Left lung (tissue), 10 donors: ENCODE results near the gene PTPRO. TPM values are rescaled to one million over a fixed set of nuclear protein-coding genes. Genes with fewer than 3 reads are reported as not detected.

Experiments used
- ATAC-seq: fragments of 200-7000 bp; cut with Tn5 transposase; one replicate; pipeline ENCODE4 v1.9.1; 2020; ENCODE audit warnings: moderate library complexity
- DNase-seq, 4 donors: peaks; one replicate each; pipeline ENCODE4 v3.0.0-alpha.2; 2013 to 2020
- H3K27ac ChIP-seq, 2 donors: fragments of 200-600 bp; sonication (generic) in 1 of 2; one replicate each; pipeline versions ENCODE4 v1.5.0 to v1.8.0; 2020 to 2021
- H3K27me3 ChIP-seq, 2 donors: fragments of 200-600 bp; sonication (generic) in 1 of 2; one replicate each; pipeline versions ENCODE4 v1.5.0 to v1.8.0; 2020 to 2021
- H3K36me3 ChIP-seq, 2 donors: fragments of 200-600 bp; sonication (generic) in 1 of 2; one replicate each; pipeline versions ENCODE4 v1.5.0 to v1.8.0; 2020 to 2021
- H3K4me1 ChIP-seq, 2 donors: fragments of 200-600 bp; one replicate each; pipeline ENCODE4 v1.8.0; 2021
- H3K4me3 ChIP-seq, 2 donors: fragments of 200-600 bp; sonication (generic) in 1 of 2; one replicate each; pipeline versions ENCODE4 v1.5.0 to v1.8.0; 2020 to 2021; ENCODE audit warnings: mild to moderate bottlenecking in 1 of 2
- H3K9me3 ChIP-seq, 2 donors: fragments of 200-600 bp; sonication (generic) in 1 of 2; one replicate each; pipeline versions ENCODE4 v1.5.0 to v1.8.0; 2020 to 2021
- intact Hi-C, 2 donors: fragments of 100-400 bp; cut with DNase I; formaldehyde crosslinking; loops; one replicate each; pipeline versions ENCODE4 v1.11.2 to v1.14.2; 2022
- polyA plus RNA-seq, 6 donors: library from polyadenylated mRNA; unstranded; fragments of 120-200 nt; gene quantifications; one replicate each; pipeline ENCODE4 v1.2.1, GENCODE V29; 2013; ENCODE audit not compliant: insufficient read length in 6 of 6
- total RNA-seq, 2 donors: library from RNA; stranded (reverse); fragmentation: NEBNext Ultra II Directional; extraction: Animal tissue kit (Norgen Biotek cat#: 25700); gene quantifications; one replicate each; pipeline ENCODE4 v1.2.1, GENCODE V29; 2021
- TF ChIP-seq, protein P1 (sequence below), 2 donors: fragments of 200-600 bp; sonication (generic) in 1 of 2; IDR thresholded peaks; one replicate each; pipeline versions ENCODE4 v1.5.0 to v1.8.0; 2021; ENCODE audit warnings: antibody characterized with exemption in 2 of 2
- donor health status: DM: no; HTN: yes; CAD: no.
- donor health status: DM: no; HTN: no; CAD: no.

Gene PTPRO
- total and polyA plus RNA-seq, 8 donors: 1.1 to 11.9 (median 1.7) TPM

DNA sequence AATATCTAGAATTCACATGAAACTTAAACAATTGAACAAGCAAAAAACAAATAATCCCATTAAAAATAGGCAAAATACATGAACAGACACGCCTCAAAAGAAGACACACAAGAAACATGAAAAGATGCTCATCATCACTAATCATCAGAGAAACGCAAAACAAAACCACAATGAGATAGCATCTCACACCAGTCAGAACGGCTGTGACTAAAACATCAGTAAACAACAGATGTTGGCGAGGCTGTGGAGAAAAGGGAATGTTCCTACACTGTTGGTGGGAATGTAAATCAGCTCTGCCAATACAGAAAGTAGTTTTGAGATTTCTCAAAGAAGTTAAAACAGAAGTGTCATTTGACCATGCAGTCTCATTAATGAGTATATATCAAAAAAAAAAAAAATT, 121.3 kb downstream of the PTPRO start:
- Histone ChIP-seq H3K9me3 (peaks cover 0 to 9% of the 10 kb centered on the region in 2 donors), H3K4me3 (no peak overlapping the region), H3K4me1 (no peaks in the 10 kb centered on the region), H3K36me3 (no peaks in the 10 kb centered on the region), H3K27ac (no peak overlapping the region), H3K27me3 (no peaks in the 10 kb centered on the region)
- ATAC-seq (no peak), DNase-seq (no peak)
- TF ChIP-seq, protein P1, sequence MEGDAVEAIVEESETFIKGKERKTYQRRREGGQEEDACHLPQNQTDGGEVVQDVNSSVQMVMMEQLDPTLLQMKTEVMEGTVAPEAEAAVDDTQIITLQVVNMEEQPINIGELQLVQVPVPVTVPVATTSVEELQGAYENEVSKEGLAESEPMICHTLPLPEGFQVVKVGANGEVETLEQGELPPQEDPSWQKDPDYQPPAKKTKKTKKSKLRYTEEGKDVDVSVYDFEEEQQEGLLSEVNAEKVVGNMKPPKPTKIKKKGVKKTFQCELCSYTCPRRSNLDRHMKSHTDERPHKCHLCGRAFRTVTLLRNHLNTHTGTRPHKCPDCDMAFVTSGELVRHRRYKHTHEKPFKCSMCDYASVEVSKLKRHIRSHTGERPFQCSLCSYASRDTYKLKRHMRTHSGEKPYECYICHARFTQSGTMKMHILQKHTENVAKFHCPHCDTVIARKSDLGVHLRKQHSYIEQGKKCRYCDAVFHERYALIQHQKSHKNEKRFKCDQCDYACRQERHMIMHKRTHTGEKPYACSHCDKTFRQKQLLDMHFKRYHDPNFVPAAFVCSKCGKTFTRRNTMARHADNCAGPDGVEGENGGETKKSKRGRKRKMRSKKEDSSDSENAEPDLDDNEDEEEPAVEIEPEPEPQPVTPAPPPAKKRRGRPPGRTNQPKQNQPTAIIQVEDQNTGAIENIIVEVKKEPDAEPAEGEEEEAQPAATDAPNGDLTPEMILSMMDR (IDR thresholded peaks at IDR 0.05): no peak
- intact Hi-C loops: no loop called here

GRCh38 chr12:15444523-15444922, 122.2 kb downstream of the PTPRO start:
- no peaks in the 10 kb centered on the region for H3K27me3 ChIP-seq
- H3K36me3 ChIP-seq: no peaks in the 10 kb centered on the region
- DNase-seq (no peak), ATAC-seq (no peak)
- TF ChIP-seq, protein P1 (IDR thresholded peaks at IDR 0.05): no peak
- peaks cover 0 to 2% of the 10 kb centered on the region in 2 donors for H3K9me3 ChIP-seq
- intact Hi-C loops: no loop called here
- H3K4me1 ChIP-seq: no peaks in the 10 kb centered on the region
- H3K4me3 ChIP-seq: no peak overlapping the region
- H3K27ac ChIP-seq: no peak overlapping the region

DNA sequence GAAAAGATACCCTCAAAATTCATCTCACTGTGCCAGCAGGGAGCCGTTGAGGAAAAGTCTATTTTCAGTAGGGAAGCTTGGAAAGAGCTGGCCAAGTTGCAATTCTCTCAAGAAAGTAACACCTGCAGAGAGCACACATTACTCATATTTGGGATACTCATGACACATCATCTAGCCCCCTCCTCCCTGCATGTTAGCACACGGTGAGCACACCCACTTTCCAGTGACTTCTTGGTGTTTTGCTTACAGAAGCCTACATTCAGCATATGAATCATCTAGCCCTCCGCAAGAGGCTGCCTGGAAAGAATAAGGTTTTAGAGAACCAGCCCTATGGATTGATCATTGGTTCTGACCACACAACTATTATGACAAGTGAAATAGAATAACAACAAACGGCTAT, 124.5 kb downstream of the PTPRO start:
- peaks cover 0 to 3% of the 10 kb centered on the region in 2 donors for H3K9me3 ChIP-seq
- H3K27me3 ChIP-seq: no peaks in the 10 kb centered on the region
- H3K36me3 ChIP-seq: no peaks in the 10 kb centered on the region
- H3K4me1 ChIP-seq: no peaks in the 10 kb centered on the region
- no peak overlapping the region for H3K27ac ChIP-seq
- DNase-seq (no peak), ATAC-seq (no peak)
- intact Hi-C loops: no loop called here
- H3K4me3 ChIP-seq: no peak overlapping the region
- TF ChIP-seq, protein P1 (IDR thresholded peaks at IDR 0.05): no peak

DNA sequence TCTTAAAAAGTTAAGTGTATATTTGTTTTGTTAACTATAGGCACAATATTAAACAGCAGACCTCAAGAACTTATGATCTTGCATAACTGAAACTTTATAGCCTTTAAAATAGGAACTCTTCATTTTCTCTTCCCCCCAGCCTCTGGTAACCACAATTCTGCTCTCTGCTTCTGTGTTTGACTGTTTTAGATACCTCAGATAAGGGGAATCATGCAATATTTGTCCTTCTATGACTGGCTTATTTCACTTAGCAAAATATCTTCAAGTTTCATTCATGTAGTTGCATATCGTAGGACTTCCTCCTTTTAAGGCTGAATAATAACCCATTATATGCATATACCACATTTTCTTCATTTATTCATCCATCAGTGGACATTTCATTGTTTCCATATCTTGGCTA, 131.3 kb downstream of the PTPRO start:
- intact Hi-C loops: no loop called here
- ATAC-seq (no peak), DNase-seq (no peak)
- Histone ChIP-seq H3K27ac (no peak overlapping the region), H3K4me1 (no peaks in the 10 kb centered on the region), H3K27me3 (no peaks in the 10 kb centered on the region), H3K9me3 (peaks cover 0 to 20% of the 10 kb centered on the region in 2 donors), H3K36me3 (no peaks in the 10 kb centered on the region), H3K4me3 (no peak overlapping the region)
- TF ChIP-seq, protein P1 (IDR thresholded peaks at IDR 0.05): no peak

DNA sequence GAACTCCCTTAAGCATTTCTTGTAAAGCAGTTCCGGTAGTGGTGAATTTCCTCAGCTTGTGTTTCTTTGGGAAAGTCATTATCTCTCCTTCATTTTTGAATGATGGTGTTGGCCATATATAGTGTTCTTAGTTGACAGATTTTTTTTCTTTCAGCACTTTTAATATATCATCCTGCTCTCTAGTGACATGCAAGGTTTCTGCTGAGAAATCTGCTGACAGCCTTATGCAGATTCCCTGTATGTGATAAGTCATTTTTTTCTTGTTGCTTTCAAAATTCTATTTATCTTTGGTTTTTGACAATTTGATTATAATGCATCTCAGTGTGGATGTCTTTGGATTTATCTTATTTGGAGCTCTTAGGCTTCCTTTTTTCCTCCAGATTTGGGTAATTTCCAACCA, 135.7 kb downstream of the PTPRO start:
- DNase-seq: no peak
- Histone ChIP-seq H3K27ac (no peak overlapping the region), H3K4me3 (no peak overlapping the region), H3K36me3 (no peaks in the 10 kb centered on the region), H3K4me1 (no peaks in the 10 kb centered on the region), H3K27me3 (no peaks in the 10 kb centered on the region), H3K9me3 (peaks cover 0 to 26% of the 10 kb centered on the region in 2 donors)
- intact Hi-C loops: no loop called here
- ATAC-seq: no peak
- TF ChIP-seq, protein P1 (IDR thresholded peaks at IDR 0.05): no peak
